GM18861 (cell line): ENCODE measurements around the gene PCDHGB1.
"Not testable (repeated sequence)": the region's sequence is repeated elsewhere in the genome, so short reads cannot be mapped to it uniquely, and the experiment has no call there.

Experiments
- ATAC-seq: cut with Tn5 transposase; IDR thresholded peaks from one replicate; pipeline ENCODE4 v1.9.1; 2021; ENCODE audit not compliant: unreplicated experiment

The PCDHGB1 gene

GRCh38 chr5:141382469-141383294, 32.8 kb downstream of the PCDHGB1 start, which contains the start of gene PCDHGA7:
Gene PCDHGA7 (plus strand): TSS chr5:141382742. CDS start chr5:141382900, 158 bp downstream.
- no peak for ATAC-seq

GRCh38 chr5:141383345-141383744, 33.4 kb downstream of the PCDHGB1 start:
- ATAC-seq: no peak

- ATAC-seq: no peak
These were observed 34.8 kb downstream of the PCDHGB1 start for GRCh38 chr5:141384471-141385267.

- ATAC-seq: not testable (repeated sequence)
These were observed 37.8 kb downstream of the PCDHGB1 start, which contains the start of gene PCDHGB4 for GRCh38 chr5:141387557-141388311. Gene PCDHGB4 (plus strand): TSS chr5:141387698. CDS start chr5:141387885, 187 bp downstream.

- no peak for ATAC-seq
These were observed 38.8 kb downstream of the PCDHGB1 start for GRCh38 chr5:141388661-141389060.

GRCh38 chr5:141389153-141390042, 39.5 kb downstream of the PCDHGB1 start:
- ATAC-seq: no peak

- ATAC-seq: no peak
These were observed 42.7 kb downstream of the PCDHGB1 start, which contains the start of gene PCDHGA8 for GRCh38 chr5:141392429-141393198. Gene PCDHGA8 (plus strand): TSS chr5:141392633. CDS start chr5:141392814, 181 bp downstream.

- no peak for ATAC-seq
These were observed 43.4 kb downstream of the PCDHGB1 start for GRCh38 chr5:141393267-141393666.

- ATAC-seq: not testable (repeated sequence)
These were observed 44.7 kb downstream of the PCDHGB1 start for GRCh38 chr5:141394401-141395187.

GRCh38 chr5:141397756-141398551, 48.1 kb downstream of the PCDHGB1 start, which contains the start of gene PCDHGB5:
Gene PCDHGB5 (plus strand): TSS chr5:141397947. CDS start chr5:141398128, 181 bp downstream.
- ATAC-seq: not testable (repeated sequence)

- no peak for ATAC-seq
These were observed 48.7 kb downstream of the PCDHGB1 start for GRCh38 chr5:141398608-141399007.

GRCh38 chr5:141399555-141400258, 49.8 kb downstream of the PCDHGB1 start:
- ATAC-seq: no peak
